SK-N-SH (cell line): ENCODE data around the gene SLC22A23. TPM values are rescaled to one million over a fixed set of nuclear protein-coding genes. Genes with fewer than 3 reads are reported as not detected.

Experiments used
- CTCF ChIA-PET: fragments of 300-600, 350-600 bp; formaldehyde crosslinking; extraction: SDS; loops from one replicate; lab custom pipeline; 2021; lab: Yijun Ruan, JAX
- POLR2A ChIA-PET: fragments of 350-600 bp; sonication (Branson Sonifier 250); formaldehyde crosslinking; extraction: SDS; loops from one replicate; lab custom pipeline; 2020; ENCODE audit warnings: antibody characterized with exemption, inconsistent platforms; lab: Yijun Ruan, JAX
- DNase-seq: peaks from one replicate; pipeline ENCODE4 v3.0.0; 2012
- H2AFZ ChIP-seq: fragments of 200-600 bp; sonication (generic); 2 replicates; pipeline ENCODE4 v1.8.1; 2016; ENCODE audit warnings: antibody characterized with exemption, mild to moderate bottlenecking, low read depth
- H3F3A ChIP-seq: fragments of 200-600 bp; sonication (generic); replicated peaks from 2 replicates; pipeline ENCODE3; 2016; ENCODE audit warnings: antibody characterized with exemption, mild to moderate bottlenecking; ENCODE audit not compliant: insufficient read depth
- H3K27ac ChIP-seq, 2 experiments: fragments of 200-500 bp in 1 of 2; fragments of 200-600 bp in 1 of 2; sonication (Bioruptor generic) in 1 of 2; sonication (generic), shearing (Covaris generic) in 1 of 2; 2 replicates each; pipeline versions ENCODE4 v1.5.1 to v1.6.1; 2014 to 2016; ENCODE audit warnings: low read depth in 2 of 2, inconsistent platforms in 1 of 2, low read length in 1 of 2, mild to moderate bottlenecking in 1 of 2, mixed read lengths in 1 of 2
- H3K27me3 ChIP-seq: fragments of 200-600 bp; sonication (generic), shearing (Covaris generic); 2 replicates; pipeline ENCODE4 v1.6.1; 2016; ENCODE audit warnings: mixed run types; ENCODE audit not compliant: insufficient read depth
- H3K36me3 ChIP-seq, 2 experiments: fragments of 200-500 bp in 1 of 2; fragments of 200-600 bp in 1 of 2; sonication (Bioruptor generic) in 1 of 2; sonication (generic) in 1 of 2; replicated peaks in 1 of 2; 2 replicates each; pipeline versions ENCODE3 to v1.5.1; 2014 to 2016; ENCODE audit warnings: low read length in 1 of 2, mild to moderate bottlenecking in 1 of 2; ENCODE audit not compliant: insufficient read depth in 2 of 2, control insufficient read depth in 1 of 2
- H3K4me1 ChIP-seq, 2 experiments: fragments of 200-500 bp in 1 of 2; fragments of 200-600 bp in 1 of 2; sonication (Bioruptor generic) in 1 of 2; sonication (generic), shearing (Covaris generic) in 1 of 2; 2 replicates each; pipeline versions ENCODE4 v1.5.1 to v1.6.1; 2014 to 2016; ENCODE audit warnings: low read depth in 1 of 2, low read length in 1 of 2, mixed run types in 1 of 2; ENCODE audit not compliant: insufficient read depth in 2 of 2, control insufficient read depth in 1 of 2
- H3K4me2 ChIP-seq: fragments of 200-600 bp; sonication (generic), shearing (Covaris generic); 2 replicates; pipeline ENCODE4 v1.6.1; 2017; ENCODE audit warnings: mixed run types
- H3K4me3 ChIP-seq, 2 experiments: fragments of 200-500 bp in 1 of 2; fragments of 200-600 bp in 1 of 2; sonication (Bioruptor generic) in 1 of 2; sonication (generic), shearing (Covaris generic) in 1 of 2; 2 replicates each; pipeline versions ENCODE4 v1.5.1 to v1.8.1; 2014 to 2016; ENCODE audit warnings: low read depth in 2 of 2, inconsistent platforms in 1 of 2, low read length in 1 of 2, mild to moderate bottlenecking in 1 of 2, mixed read lengths in 1 of 2, moderate library complexity in 1 of 2
- H3K79me2 ChIP-seq: fragments of 200-600 bp; sonication (generic); 2 replicates; pipeline ENCODE4 v1.8.1; 2017; ENCODE audit warnings: mild to moderate bottlenecking; ENCODE audit not compliant: insufficient read depth
- H3K9ac ChIP-seq: fragments of 200-600 bp; sonication (generic); 2 replicates; pipeline ENCODE4 v1.6.1; 2017; ENCODE audit warnings: mixed run types
- H3K9me2 ChIP-seq: fragments of 200-600 bp; sonication (generic); 2 replicates; pipeline ENCODE4 v1.6.1; 2017; ENCODE audit warnings: mixed run types
- H3K9me3 ChIP-seq: fragments of 200-600 bp; sonication (generic); 2 replicates; pipeline ENCODE4 v1.6.1; 2017; ENCODE audit warnings: mixed run types, mild to moderate bottlenecking, moderate library complexity
- H4K20me1 ChIP-seq: fragments of 200-600 bp; sonication (generic); 2 replicates; pipeline ENCODE4 v1.6.1; 2017; ENCODE audit warnings: mild to moderate bottlenecking, mixed run types; ENCODE audit not compliant: insufficient read depth
- EZH2phosphoT487 ChIP-seq: fragments of 200-600 bp; sonication (generic); IDR thresholded peaks from 2 replicates; pipeline ENCODE4 v1.6.1; 2017; ENCODE audit warnings: low read depth, mixed run types, mild to moderate bottlenecking, antibody characterized with exemption, moderate library complexity, borderline replicate concordance
- GABPA ChIP-seq: IDR thresholded peaks from 2 replicates; pipeline ENCODE4 v1.4.0; 2012; ENCODE audit warnings: low read depth, mild to moderate bottlenecking
- MEF2A ChIP-seq: IDR thresholded peaks from 2 replicates; pipeline ENCODE4 v1.4.0; 2012; ENCODE audit warnings: low read depth, borderline replicate concordance
- SIN3A ChIP-seq: IDR thresholded peaks from 2 replicates; pipeline ENCODE4 v1.6.1; 2012; ENCODE audit warnings: low read depth, mild to moderate bottlenecking, low read length, moderate library complexity, borderline replicate concordance
- SMC3 ChIP-seq: IDR thresholded peaks from 2 replicates; pipeline ENCODE4 v1.6.1; 2012; ENCODE audit warnings: low read depth, low read length, improper control_type of control experiment
- WGBS: methylation state at CpG from one replicate; pipeline ENCODE4 v1.1.6; 2017; ENCODE audit warnings: low lambda C conversion rate; 5-methylcytosine and 5-hydroxymethylcytosine counted together
- polyA plus RNA-seq, 3 experiments: library from polyadenylated mRNA; depleted of rRNA; stranded (reverse); fragments of >200 nt; gene quantifications; 2 replicates each; pipeline ENCODE4 v1.2.3, GENCODE V29; 2012
- TF ChIP-seq, protein P1 (sequence below): IDR thresholded peaks from 2 replicates; pipeline ENCODE4 v1.4.0; 2012; ENCODE audit warnings: low read depth, borderline replicate concordance
- TF ChIP-seq, protein P2 (sequence below): IDR thresholded peaks from 2 replicates; pipeline ENCODE4 v1.4.0; 2012; ENCODE audit warnings: low read depth, borderline replicate concordance
- TF ChIP-seq, protein P3 (sequence below): fragments of 150-350 bp; IDR thresholded peaks from 2 replicates; pipeline ENCODE4 v1.6.1; 2017; ENCODE audit warnings: antibody characterized with exemption, low read length, low read depth, borderline replicate concordance
- TF ChIP-seq, protein P4 (sequence below): fragments of 200-600 bp; sonication (generic); IDR thresholded peaks from 2 replicates; pipeline ENCODE4 v1.6.1; 2017; ENCODE audit warnings: antibody characterized with exemption, mild to moderate bottlenecking, moderate library complexity
- TF ChIP-seq, protein P5 (sequence below): IDR thresholded peaks from 2 replicates; pipeline ENCODE4 v1.4.0; 2012; ENCODE audit warnings: low read depth

The SLC22A23 gene
- polyA plus RNA-seq, 1 of the 3 experiments (the other 2 are of a cell fraction): not detected

DNA sequence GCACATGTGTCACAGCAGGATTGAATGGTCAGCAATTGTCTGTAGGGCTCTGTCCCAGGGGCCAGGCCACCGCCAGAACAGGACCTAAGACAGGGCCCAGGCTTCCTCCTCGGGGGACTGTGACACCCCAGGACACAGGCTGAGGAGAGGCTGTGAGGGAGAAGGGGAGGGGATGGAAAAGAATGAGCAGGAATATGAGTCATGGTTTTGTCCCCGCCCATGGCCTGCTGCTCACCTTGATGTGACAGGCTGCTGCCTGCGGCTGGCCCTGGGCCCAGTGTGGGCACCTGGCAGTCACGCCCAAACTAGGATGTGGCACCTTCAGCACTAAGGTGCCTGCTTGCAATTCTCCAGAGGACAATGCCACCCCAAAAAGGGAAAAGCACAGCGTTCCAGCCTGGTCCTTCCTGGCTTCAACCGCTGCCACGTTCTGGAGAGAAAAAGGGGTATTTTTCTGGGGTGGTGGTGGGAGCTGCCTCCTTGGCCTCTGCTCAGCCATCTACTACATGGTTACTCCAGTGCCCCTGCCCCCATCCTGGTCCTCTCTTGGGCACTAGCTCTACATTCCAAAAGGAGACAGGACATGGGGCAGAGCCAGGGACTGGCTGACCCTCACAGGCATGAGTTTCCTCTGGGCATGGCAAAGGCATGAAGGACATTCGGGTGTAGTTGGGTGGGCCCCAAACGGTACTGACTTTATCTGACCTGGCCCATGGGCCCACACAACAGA is 93.4 kb downstream of the SLC22A23 start:
- Histone ChIP-seq H3K4me1 (no peaks in the 10 kb centered on the region), H3K9me2 (no peaks in the 10 kb centered on the region), H3K27me3 (peaks cover 47% of the 10 kb centered on the region; the same call in 1 of the 2 replicates), H3K9me3 (no peaks in the 10 kb centered on the region), H3K4me3 (no peak overlapping the region), H3K79me2 (no peaks in the 10 kb centered on the region), H2AFZ (no peak overlapping the region)
- CTCF ChIA-PET: interaction anchor here (1.2 to 1.7 kb wide), 2 partner anchors 17 to 84 kb away, joined by 4 to 5 read pairs; no protein-coding TSS in a partner anchor
- no peak for DNase-seq
- TF ChIP-seq, protein P1, sequence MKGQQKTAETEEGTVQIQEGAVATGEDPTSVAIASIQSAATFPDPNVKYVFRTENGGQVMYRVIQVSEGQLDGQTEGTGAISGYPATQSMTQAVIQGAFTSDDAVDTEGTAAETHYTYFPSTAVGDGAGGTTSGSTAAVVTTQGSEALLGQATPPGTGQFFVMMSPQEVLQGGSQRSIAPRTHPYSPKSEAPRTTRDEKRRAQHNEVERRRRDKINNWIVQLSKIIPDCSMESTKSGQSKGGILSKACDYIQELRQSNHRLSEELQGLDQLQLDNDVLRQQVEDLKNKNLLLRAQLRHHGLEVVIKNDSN: no peak
- TF ChIP-seq, protein P2, sequence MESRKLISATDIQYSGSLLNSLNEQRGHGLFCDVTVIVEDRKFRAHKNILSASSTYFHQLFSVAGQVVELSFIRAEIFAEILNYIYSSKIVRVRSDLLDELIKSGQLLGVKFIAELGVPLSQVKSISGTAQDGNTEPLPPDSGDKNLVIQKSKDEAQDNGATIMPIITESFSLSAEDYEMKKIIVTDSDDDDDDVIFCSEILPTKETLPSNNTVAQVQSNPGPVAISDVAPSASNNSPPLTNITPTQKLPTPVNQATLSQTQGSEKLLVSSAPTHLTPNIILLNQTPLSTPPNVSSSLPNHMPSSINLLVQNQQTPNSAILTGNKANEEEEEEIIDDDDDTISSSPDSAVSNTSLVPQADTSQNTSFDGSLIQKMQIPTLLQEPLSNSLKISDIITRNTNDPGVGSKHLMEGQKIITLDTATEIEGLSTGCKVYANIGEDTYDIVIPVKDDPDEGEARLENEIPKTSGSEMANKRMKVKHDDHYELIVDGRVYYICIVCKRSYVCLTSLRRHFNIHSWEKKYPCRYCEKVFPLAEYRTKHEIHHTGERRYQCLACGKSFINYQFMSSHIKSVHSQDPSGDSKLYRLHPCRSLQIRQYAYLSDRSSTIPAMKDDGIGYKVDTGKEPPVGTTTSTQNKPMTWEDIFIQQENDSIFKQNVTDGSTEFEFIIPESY: no peak
- no peak for TF ChIP-seq SIN3A
- no peak for TF ChIP-seq SMC3
- TF ChIP-seq, protein P3, sequence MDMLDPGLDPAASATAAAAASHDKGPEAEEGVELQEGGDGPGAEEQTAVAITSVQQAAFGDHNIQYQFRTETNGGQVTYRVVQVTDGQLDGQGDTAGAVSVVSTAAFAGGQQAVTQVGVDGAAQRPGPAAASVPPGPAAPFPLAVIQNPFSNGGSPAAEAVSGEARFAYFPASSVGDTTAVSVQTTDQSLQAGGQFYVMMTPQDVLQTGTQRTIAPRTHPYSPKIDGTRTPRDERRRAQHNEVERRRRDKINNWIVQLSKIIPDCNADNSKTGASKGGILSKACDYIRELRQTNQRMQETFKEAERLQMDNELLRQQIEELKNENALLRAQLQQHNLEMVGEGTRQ: no peak
- no peak for TF ChIP-seq GABPA
- no peak for TF ChIP-seq MEF2A
- TF ChIP-seq, protein P4, sequence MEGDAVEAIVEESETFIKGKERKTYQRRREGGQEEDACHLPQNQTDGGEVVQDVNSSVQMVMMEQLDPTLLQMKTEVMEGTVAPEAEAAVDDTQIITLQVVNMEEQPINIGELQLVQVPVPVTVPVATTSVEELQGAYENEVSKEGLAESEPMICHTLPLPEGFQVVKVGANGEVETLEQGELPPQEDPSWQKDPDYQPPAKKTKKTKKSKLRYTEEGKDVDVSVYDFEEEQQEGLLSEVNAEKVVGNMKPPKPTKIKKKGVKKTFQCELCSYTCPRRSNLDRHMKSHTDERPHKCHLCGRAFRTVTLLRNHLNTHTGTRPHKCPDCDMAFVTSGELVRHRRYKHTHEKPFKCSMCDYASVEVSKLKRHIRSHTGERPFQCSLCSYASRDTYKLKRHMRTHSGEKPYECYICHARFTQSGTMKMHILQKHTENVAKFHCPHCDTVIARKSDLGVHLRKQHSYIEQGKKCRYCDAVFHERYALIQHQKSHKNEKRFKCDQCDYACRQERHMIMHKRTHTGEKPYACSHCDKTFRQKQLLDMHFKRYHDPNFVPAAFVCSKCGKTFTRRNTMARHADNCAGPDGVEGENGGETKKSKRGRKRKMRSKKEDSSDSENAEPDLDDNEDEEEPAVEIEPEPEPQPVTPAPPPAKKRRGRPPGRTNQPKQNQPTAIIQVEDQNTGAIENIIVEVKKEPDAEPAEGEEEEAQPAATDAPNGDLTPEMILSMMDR: no peak
- no peak for TF ChIP-seq EZH2phosphoT487
- TF ChIP-seq, protein P5, sequence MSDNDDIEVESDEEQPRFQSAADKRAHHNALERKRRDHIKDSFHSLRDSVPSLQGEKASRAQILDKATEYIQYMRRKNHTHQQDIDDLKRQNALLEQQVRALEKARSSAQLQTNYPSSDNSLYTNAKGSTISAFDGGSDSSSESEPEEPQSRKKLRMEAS: no peak
- TF ChIP-seq, all 33 proteins: peak for 0
- Histone ChIP-seq H3K9ac (no peak overlapping the region), H3K36me3 (no peaks in the 10 kb centered on the region), H3F3A (no peaks in the 10 kb centered on the region), H3K4me2 (no peak overlapping the region), H3K27ac (no peak overlapping the region), H4K20me1 (no peaks in the 10 kb centered on the region)
- 32% methylated on average over 6 of the region's 10 CpGs for WGBS
- POLR2A ChIA-PET: no interaction called here
